K562 (cell line): ENCODE data around the gene ARMC9. TPM values are rescaled to one million over a fixed set of nuclear protein-coding genes. Genes with fewer than 3 reads are reported as not detected.

Experiments
- ARID3B ChIP-seq: fragments of 250-450 bp; sonication (Bioruptor Pico); IDR thresholded peaks from 2 replicates; pipeline ENCODE4 v1.4.0; 2020; ENCODE audit warnings: borderline replicate concordance
- ARNT ChIP-seq, 2 experiments: fragments of 450-650 bp; IDR thresholded peaks; 2 replicates each; pipeline ENCODE4 v1.6.1; 2016; ENCODE audit warnings: mild to moderate bottlenecking in 1 of 2
- CBFA2T3 ChIP-seq: fragments of 450-650 bp; IDR thresholded peaks from 2 replicates; pipeline ENCODE4 v1.6.1; 2017
- CBX2 ChIP-seq: fragments of 200-600 bp; sonication (generic); IDR thresholded peaks from one replicate; pipeline ENCODE4 v1.6.1; 2012; ENCODE audit warnings: mild to moderate bottlenecking, low read length, inconsistent platforms; ENCODE audit not compliant: insufficient read depth, poor library complexity, severe bottlenecking
- EGR1 ChIP-seq: fragments of 450-650 bp; conservative IDR thresholded peaks from 2 replicates; pipeline ENCODE4 v1.6.1; 2017; ENCODE audit warnings: mild to moderate bottlenecking
- FOXJ3 ChIP-seq: sonication (generic); formaldehyde crosslinking; IDR thresholded peaks from 2 replicates; pipeline ENCODE4 v1.4.0; 2020; ENCODE audit warnings: mild to moderate bottlenecking, missing genetic modification reagents
- GMEB1 ChIP-seq: fragments of 250-450 bp; sonication (Bioruptor Pico); IDR thresholded peaks from 2 replicates; pipeline ENCODE4 v1.4.0; 2020; ENCODE audit warnings: mild to moderate bottlenecking
- MCM5 ChIP-seq: fragments of 450-650 bp; IDR thresholded peaks from 2 replicates; pipeline ENCODE4 v1.6.1; 2016; ENCODE audit warnings: low read depth
- MYC ChIP-seq, 2 experiments: fragments of 250-450 bp in 1 of 2; sonication (Bioruptor Pico) in 1 of 2; IDR thresholded peaks; 2 replicates each; pipeline versions ENCODE4 v1.5.1 to v1.6.1; 2012 to 2021; ENCODE audit warnings: low read depth in 2 of 2, borderline replicate concordance in 1 of 2, improper control_type of control experiment in 1 of 2, low read length in 1 of 2, mild to moderate bottlenecking in 1 of 2, moderate library complexity in 1 of 2
- POLR2AphosphoS5 ChIP-seq: IDR thresholded peaks from 2 replicates; pipeline ENCODE4 v1.6.1; 2011; ENCODE audit warnings: mild to moderate bottlenecking, low read depth, low read length, moderate library complexity; ENCODE audit not compliant: control insufficient read depth, insufficient read depth
- SNIP1 ChIP-seq: fragments of 450-650 bp; IDR thresholded peaks from 2 replicates; pipeline ENCODE4 v1.7.1; 2017; ENCODE audit warnings: low read depth, mild to moderate bottlenecking
- SNRNP70 ChIP-seq: fragments of 200-400 bp; formaldehyde crosslinking; optimal IDR thresholded peaks from 2 replicates; pipeline ENCODE3; 2017; ENCODE audit warnings: low read depth, low read length
- SRF ChIP-seq, 2 experiments: fragments of 250-450, 450-650 bp in 1 of 2; sonication (Bioruptor Pico) in 1 of 2; sonication (generic) in 1 of 2; formaldehyde crosslinking; IDR thresholded peaks; 2 replicates each; pipeline versions ENCODE4 v1.5.0 to v1.5.1; 2020 to 2022; ENCODE audit warnings: mild to moderate bottlenecking in 1 of 2, missing genetic modification reagents in 1 of 2
- TAF15 ChIP-seq: fragments of 200-400 bp; formaldehyde crosslinking; IDR thresholded peaks from 2 replicates; pipeline ENCODE4 v1.6.1; 2017; ENCODE audit warnings: mild to moderate bottlenecking, low read depth, low read length, moderate library complexity
- THRAP3 ChIP-seq: fragments of 450-650 bp; IDR thresholded peaks from 2 replicates; pipeline ENCODE4 v1.6.1; 2016; ENCODE audit warnings: mild to moderate bottlenecking, inconsistent platforms, borderline replicate concordance
- ZFX ChIP-seq: sonication (generic); formaldehyde crosslinking; IDR thresholded peaks from 2 replicates; pipeline ENCODE4 v1.8.0; 2022; ENCODE audit warnings: mild to moderate bottlenecking, missing genetic modification reagents, moderate library complexity
- ZKSCAN1 ChIP-seq: fragments of 150-350 bp; IDR thresholded peaks from 2 replicates; pipeline ENCODE4 v1.6.1; 2016; ENCODE audit warnings: low read depth, low read length
- ZNF239 ChIP-seq: fragments of 250-450 bp; sonication (Bioruptor Pico); IDR thresholded peaks from 2 replicates; pipeline ENCODE4 v1.4.0; 2020; ENCODE audit warnings: mild to moderate bottlenecking
- ZNF347 ChIP-seq: fragments of 450-650 bp; formaldehyde crosslinking; IDR thresholded peaks from 2 replicates; pipeline ENCODE4 v1.4.0; 2020; ENCODE audit warnings: low read depth, mild to moderate bottlenecking, moderate library complexity
- ZNF583 ChIP-seq: fragments of 250-450 bp; sonication (Bioruptor Pico); IDR thresholded peaks from 2 replicates; pipeline ENCODE4 v1.4.0; 2020
- ZNF766 ChIP-seq: fragments of 200-800 bp; sonication (Bioruptor generic); conservative IDR thresholded peaks from 2 replicates; pipeline ENCODE4 v1.6.1; 2016; ENCODE audit warnings: missing genetic modification characterization, missing compliant biosample characterization
- polyA plus RNA-seq, 8 experiments: library from polyadenylated mRNA; depleted of rRNA in 4 of 8; stranded (reverse) in 5 of 8; unstranded in 3 of 8; fragments of >200 nt; fragmentation: Nextera tagmentation in 2 of 8; fragmentation: Illumina TruSeq in 1 of 8; extraction: Ambion mirVana in 2 of 8; extraction: Trizol in 1 of 8; gene quantifications; 2 replicates each; pipeline versions ENCODE4 v1.2.1 to v1.2.3, GENCODE V29; 2011 to 2014; ENCODE audit warnings: inconsistent platforms in 1 of 8, missing spikeins in 1 of 8
- total RNA-seq, 7 experiments: library from RNA; depleted of rRNA in 6 of 7; stranded (reverse); fragments of >200 nt in 6 of 7; fragmentation: Illumina TruSeq in 2 of 7; extraction: Trizol in 2 of 7; gene quantifications; 2 replicates each; pipeline versions ENCODE4 v1.2.1 to v1.2.3, GENCODE V29; 2011 to 2021; ENCODE audit warnings: low replicate concordance in 1 of 7
- TF ChIP-seq, protein P1 (sequence below): fragments of 250-450 bp; sonication (Bioruptor Pico); IDR thresholded peaks from 2 replicates; pipeline ENCODE4 v1.8.0; 2021; ENCODE audit warnings: moderate library complexity, mild to moderate bottlenecking, inconsistent platforms
- TF ChIP-seq, protein P2 (sequence below): fragments of 200-400 bp; formaldehyde crosslinking; IDR thresholded peaks from 2 replicates; pipeline ENCODE4 v1.6.1; 2017; ENCODE audit warnings: mild to moderate bottlenecking, low read depth, low read length, moderate library complexity
- TF ChIP-seq, protein P3 (sequence below): fragments of 450-650 bp; conservative IDR thresholded peaks from 2 replicates; pipeline ENCODE4 v1.6.1; 2016; ENCODE audit warnings: missing genetic modification characterization, low read depth, mild to moderate bottlenecking, missing compliant biosample characterization, moderate library complexity

Gene ARMC9
- total and polyA plus RNA-seq, 9 of the 15 experiments (the other 6 are each of a cell fraction or from before 2014, with no cell fraction given), result 0.36 to 2.3 (median 1.1) TPM

- TF ChIP-seq ARID3B (CRISPR knock-in tag), result no peak
- no peak for TF ChIP-seq ZFX (CRISPR knock-in tag)
- peak; percentile 46; the same call in 1 of the 2 replicates for TF ChIP-seq POLR2AphosphoS5
- TF ChIP-seq, protein P1, sequence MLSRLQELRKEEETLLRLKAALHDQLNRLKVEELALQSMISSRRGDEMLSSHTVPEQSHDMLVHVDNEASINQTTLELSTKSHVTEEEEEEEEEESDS, result no peak
- TF ChIP-seq MYC (IDR thresholded peaks at IDR 0.05; ENCODE audit: low read depth, low read length), result no peak
- no peak for TF ChIP-seq MYC (CRISPR knock-in tag; IDR thresholded peaks at IDR 0.05; ENCODE audit: borderline replicate concordance, low read depth)
- TF ChIP-seq CBX2, result no peak
- TF ChIP-seq FOXJ3 (CRISPR knock-in tag), result no peak
- no peak for TF ChIP-seq ZNF239 (CRISPR knock-in tag)
- TF ChIP-seq THRAP3, result no peak
- no peak for TF ChIP-seq SNIP1
- TF ChIP-seq, protein P2, sequence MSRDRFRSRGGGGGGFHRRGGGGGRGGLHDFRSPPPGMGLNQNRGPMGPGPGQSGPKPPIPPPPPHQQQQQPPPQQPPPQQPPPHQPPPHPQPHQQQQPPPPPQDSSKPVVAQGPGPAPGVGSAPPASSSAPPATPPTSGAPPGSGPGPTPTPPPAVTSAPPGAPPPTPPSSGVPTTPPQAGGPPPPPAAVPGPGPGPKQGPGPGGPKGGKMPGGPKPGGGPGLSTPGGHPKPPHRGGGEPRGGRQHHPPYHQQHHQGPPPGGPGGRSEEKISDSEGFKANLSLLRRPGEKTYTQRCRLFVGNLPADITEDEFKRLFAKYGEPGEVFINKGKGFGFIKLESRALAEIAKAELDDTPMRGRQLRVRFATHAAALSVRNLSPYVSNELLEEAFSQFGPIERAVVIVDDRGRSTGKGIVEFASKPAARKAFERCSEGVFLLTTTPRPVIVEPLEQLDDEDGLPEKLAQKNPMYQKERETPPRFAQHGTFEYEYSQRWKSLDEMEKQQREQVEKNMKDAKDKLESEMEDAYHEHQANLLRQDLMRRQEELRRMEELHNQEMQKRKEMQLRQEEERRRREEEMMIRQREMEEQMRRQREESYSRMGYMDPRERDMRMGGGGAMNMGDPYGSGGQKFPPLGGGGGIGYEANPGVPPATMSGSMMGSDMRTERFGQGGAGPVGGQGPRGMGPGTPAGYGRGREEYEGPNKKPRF, result no peak
- TF ChIP-seq SRF (CRISPR knock-in tag; IDR thresholded peaks at IDR 0.05), result no peak
- no peak for TF ChIP-seq TAF15
- TF ChIP-seq ZNF583, result no peak
- TF ChIP-seq ARNT (IDR thresholded peaks at IDR 0.05), result no peak
- no peak for TF ChIP-seq ZKSCAN1
- no peak for TF ChIP-seq MCM5
- TF ChIP-seq EGR1, result no peak
- no peak for TF ChIP-seq ZNF766 (CRISPR knock-in tag)
- TF ChIP-seq CBFA2T3, result peak; percentile 82
- TF ChIP-seq SNRNP70, result no peak
- TF ChIP-seq, protein P3, sequence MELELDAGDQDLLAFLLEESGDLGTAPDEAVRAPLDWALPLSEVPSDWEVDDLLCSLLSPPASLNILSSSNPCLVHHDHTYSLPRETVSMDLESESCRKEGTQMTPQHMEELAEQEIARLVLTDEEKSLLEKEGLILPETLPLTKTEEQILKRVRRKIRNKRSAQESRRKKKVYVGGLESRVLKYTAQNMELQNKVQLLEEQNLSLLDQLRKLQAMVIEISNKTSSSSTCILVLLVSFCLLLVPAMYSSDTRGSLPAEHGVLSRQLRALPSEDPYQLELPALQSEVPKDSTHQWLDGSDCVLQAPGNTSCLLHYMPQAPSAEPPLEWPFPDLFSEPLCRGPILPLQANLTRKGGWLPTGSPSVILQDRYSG (tag), result no peak
- TF ChIP-seq ZNF347 (CRISPR knock-in tag), result no peak
- no peak for TF ChIP-seq GMEB1 (CRISPR knock-in tag)
Observed at GRCh38 chr2:231235217-231235616, 36.8 kb downstream of the ARMC9 start (continued).
